Cardiac fibroblast (primary cell): ENCODE measurements around the gene KRT31.
A peak's percentile ranks its signal among the peaks of the same experiment; 100 is the strongest.
"Not testable (repeated sequence)": the region's sequence is repeated elsewhere in the genome, so short reads cannot be mapped to it uniquely, and the experiment has no call there.

ENCODE experiments used
- DNase-seq, 2 donors: peaks; one replicate each; pipeline versions ENCODE4 v3.0.0 to v3.0.0-alpha.2; 2010; ENCODE audit warnings: low read depth in 2 of 2
- H3K4me3 ChIP-seq, 2 donors: replicated peaks in 1 of 2; 1 replicate in 1 of 2; 2 replicates in 1 of 2; pipeline ENCODE4 v1.5.1; 2011; ENCODE audit warnings: low read depth in 2 of 2, low read length in 2 of 2, mild to moderate bottlenecking in 2 of 2, moderate library complexity in 1 of 2
- CTCF ChIP-seq: IDR thresholded peaks from one replicate; pipeline ENCODE4 v1.5.1; 2011; ENCODE audit warnings: low read depth, mild to moderate bottlenecking, low read length, inconsistent platforms

KRT31 gene

DNA sequence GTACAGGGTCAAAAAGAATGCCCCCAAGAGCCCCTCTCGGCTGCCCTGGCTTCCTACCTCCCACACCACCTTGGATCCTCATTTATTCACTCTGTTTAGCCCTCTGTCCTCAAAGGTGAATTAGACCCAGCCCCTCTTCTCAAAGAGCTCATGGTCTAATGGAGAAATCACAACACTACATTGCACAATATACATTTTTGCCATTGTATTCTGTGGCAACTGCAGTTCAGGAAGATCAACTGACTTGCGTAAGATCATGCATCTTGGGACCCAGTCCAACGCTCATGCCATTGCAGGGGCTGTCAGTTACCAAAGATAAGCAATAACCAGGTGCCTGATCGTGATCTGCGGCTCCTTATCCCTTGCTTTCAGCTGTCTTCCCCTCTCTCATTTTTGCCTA is 42.0 kb upstream of the KRT31 start:
- TF ChIP-seq CTCF = no peak
- H3K4me3 ChIP-seq = no peak overlapping the region
- peak in 1 of 2 donors; percentile 12 for DNase-seq

- no peak for DNase-seq
- H3K4me3 ChIP-seq = no peak overlapping the region
- no peak for TF ChIP-seq CTCF
Measured at GRCh38 chr17:41437769-41438168, 40.4 kb upstream of the KRT31 start.

GRCh38 chr17:41437254-41437653 is 39.8 kb upstream of the KRT31 start:
- DNase-seq = no peak
- H3K4me3 ChIP-seq = no peak overlapping the region
- TF ChIP-seq CTCF = no peak

DNA sequence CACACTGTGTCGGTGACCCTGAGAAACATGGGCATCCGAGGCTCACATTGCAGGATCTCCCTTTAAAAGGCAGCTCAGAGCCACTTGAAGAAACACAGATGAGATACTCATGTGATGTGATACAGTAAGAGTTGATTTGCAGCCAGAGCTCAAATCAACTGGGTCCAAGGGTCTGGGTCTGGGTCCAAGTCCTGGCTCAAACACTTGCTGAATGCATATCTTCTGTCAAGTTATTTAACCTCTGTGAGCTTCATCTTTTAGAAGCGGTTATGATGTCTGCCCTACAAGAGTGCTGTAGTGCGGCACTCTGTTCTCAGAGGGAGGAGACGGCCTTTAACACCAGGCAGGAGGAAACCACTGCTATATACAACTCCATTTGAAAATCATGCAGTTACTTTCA is 37.0 kb upstream of the KRT31 start:
- TF ChIP-seq CTCF = no peak
- H3K4me3 ChIP-seq = no peak overlapping the region
- DNase-seq = no peak

GRCh38 chr17:41434005-41434404 is 36.6 kb upstream of the KRT31 start:
- H3K4me3 ChIP-seq = no peak overlapping the region
- no peak for TF ChIP-seq CTCF

DNA sequence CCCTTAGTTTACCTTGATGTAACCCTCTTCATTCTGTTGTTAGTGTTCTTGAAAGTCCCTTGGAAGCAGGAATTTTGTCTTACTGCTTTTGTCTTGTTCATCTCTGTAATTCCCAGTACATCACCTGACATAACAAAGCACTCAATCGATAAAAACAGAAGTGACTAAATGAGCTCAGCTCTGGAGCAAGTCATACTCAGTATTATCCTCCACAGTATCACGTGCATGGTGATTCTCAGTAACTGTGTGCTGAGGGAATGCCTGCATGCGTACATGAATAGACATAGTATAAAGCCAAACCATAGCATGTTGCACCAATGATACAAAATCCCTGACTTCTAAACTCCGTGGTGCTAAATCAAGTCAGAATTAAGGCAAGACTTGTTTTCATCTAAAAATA is 36.2 kb upstream of the KRT31 start:
- TF ChIP-seq CTCF = no peak
- no peak overlapping the region for H3K4me3 ChIP-seq
- DNase-seq = no peak

More at GRCh38 chr17:41434005-41434404, 36.6 kb upstream of the KRT31 start:
- no peak for DNase-seq

- not testable (repeated sequence) for DNase-seq, H3K4me3 ChIP-seq
Measured at GRCh38 chr17:41430376-41430775, 33.0 kb upstream of the KRT31 start.
